Activated CD4-positive, alpha-beta T cell treated with anti-CD3 and anti-CD28 coated beads, Interleukin-2, amount 50 U/mL, for 16 hours (primary cell): Measurements from ENCODE around the gene NCAPG.
A peak's percentile ranks its signal among the peaks of the same experiment; 100 is the strongest.
"Not testable (repeated sequence)": the region's sequence is repeated elsewhere in the genome, so short reads cannot be mapped to it uniquely, and the experiment has no call there.

Source experiments
- DNase-seq: peaks from one replicate; pipeline ENCODE4 v3.0.0-alpha.2; 2020

NCAPG gene

DNA sequence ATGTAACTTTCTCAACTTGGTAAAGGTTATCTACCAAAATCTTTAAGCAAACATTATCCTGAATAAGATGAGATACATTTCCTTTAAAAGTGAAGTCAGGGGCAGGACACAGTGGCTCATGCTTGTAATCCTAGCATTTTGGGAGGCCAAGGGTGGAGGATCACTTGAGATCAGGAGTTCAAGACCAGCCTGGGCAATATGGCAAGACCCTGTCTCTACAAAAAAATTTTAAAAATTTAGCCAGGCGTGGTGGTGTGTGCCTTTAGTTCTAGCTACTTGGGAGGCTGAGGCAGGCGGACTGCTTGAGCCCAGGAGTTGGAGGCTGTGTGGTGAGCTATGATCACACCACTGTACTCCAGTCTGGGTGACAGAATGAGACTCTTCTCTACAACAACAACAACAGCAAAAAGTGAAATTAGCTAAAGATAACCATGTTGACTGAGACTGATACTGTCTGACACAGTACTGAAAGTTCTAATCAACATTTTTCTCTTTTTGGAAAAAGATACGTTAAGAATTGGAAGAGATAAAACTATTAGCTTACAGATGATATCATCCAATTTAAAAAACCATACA, 5.1 kb upstream of the NCAPG start:
- DNase-seq = peak; percentile 46

DNA sequence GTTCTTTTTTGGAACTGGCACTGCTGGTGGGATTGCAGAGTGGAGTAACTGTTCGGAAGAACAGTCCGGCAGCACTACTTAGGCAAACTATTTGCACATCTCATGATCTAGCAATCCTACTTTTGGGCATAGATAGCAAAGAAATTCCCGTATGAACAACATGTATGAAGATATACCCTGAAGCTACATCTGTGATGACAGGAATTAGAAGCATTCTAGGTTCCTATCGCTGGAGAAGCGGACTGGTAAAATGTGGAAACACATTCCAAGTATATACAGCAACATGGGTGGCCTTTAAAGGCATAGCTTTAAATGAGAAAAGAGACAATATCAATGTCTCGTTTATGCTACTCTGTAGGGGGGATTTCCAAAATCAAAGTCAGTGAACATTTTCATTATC, 3.3 kb upstream of the NCAPG start:
- DNase-seq = no peak

GRCh38 chr4:17809667-17810066, 1.1 kb upstream of the NCAPG start:
- no peak for DNase-seq

DNA sequence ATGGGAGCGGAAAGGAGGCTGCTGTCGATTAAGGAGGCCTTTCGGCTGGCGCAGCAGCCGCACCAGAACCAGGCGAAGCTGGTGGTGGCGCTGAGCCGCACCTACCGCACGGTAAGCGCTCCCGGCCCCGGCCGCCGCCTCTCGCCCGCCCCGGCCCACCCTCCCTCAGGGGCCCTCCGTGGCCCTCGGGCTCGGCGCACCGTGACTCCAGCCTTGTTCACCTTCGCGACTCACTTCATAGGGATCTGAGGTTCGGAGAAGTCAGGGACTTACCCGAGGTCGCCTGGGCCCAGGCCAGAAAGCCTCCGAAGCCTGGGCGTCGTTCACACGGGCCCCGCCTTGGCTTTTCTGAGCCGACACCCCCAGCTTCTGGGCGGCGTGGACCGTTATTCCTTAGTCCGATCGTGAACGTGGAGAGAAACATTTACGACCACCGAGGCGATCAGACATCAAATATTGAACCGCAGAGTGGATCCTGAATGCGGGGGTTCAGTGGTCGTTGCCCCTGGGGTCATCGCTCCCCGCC, 362 bp downstream of the NCAPG start:
- peak; percentile 30 for DNase-seq

DNA sequence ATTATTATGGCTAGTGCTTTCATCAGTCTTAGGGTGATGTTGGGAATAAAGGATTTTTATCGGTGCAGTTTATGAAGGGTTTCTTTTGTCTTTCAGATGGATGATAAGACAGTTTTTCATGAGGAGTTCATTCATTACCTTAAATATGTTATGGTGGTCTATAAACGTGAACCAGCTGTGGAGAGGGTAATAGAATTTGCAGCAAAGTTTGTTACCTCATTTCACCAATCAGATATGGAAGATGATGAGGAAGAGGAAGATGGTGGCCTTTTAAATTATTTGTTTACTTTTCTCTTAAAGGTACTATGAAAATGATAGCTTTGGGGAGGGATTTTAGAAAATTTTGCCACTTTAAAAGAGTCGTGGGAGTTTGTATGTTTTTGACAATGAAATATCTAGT, 1.3 kb downstream of the NCAPG start:
- DNase-seq = no peak

- DNase-seq = no peak
These were observed 2.0 kb downstream of the NCAPG start for GRCh38 chr4:17812801-17813200.

GRCh38 chr4:17814140-17814539, 3.4 kb downstream of the NCAPG start:
- DNase-seq = no peak

DNA sequence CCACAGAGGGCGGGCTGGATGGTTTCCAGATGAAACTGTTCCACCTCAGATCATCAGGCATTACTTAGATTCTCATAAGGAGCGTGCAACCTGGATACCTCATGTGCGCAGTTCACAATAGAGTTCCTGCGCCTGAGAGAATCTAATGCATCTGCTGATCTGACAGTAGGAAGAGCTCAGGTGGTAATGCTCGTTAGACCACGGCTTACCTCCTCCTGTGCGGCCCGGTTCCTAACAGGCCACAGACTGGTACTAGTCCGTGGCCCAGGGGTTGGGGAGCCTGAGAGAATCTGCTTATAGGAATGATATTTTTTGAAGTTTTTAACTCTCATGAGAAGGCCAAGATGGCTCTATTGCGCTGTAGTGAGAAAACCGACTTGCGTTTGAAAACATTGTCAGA, 5.4 kb downstream of the NCAPG start:
- no peak for DNase-seq

GRCh38 chr4:17817027-17817426, 6.2 kb downstream of the NCAPG start:
- peak; percentile 30 for DNase-seq

DNA sequence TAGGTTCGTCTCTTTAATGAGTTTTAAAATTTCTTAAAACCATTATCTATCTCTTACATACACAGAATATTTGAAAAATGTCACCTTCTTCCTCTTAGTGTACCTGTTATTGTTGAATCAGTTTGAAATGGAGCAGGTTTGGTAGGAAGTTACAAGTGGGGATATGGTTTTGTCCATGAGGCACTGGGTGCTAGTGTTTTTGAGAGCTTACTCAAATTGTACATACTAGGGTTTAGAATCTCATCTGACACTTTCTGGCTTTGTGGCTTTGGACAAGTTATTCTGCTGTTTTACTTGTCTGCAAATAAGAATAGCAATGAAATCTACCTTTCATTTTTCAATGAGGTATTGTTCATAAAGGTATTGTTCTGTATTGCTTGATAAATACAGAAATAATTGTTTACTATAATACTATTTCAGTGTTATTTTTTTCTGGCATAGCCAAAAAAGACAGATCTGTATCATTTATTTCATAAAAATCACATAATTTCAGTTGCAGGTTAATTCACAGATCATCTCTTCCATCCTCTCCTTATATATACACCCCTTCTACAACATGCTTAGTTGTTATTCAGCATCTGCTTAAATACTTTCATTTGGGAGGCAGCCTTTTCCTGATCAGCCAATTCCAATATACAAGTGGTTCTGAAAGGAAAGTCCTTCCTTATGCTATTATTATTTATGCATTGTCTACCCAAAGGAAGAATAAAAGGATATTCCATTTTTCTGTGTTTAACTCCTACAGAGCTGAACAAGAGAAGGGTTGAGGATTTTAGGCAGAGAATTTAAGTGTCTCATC, 13.3 kb downstream of the NCAPG start:
- DNase-seq = no peak

- DNase-seq = no peak
These were observed 35.5 kb downstream of the NCAPG start for GRCh38 chr4:17846266-17846665.

- not testable (repeated sequence) for DNase-seq
These were observed 39.5 kb downstream of the NCAPG start for GRCh38 chr4:17850295-17850694.

GRCh38 chr4:17851959-17852358, 41.2 kb downstream of the NCAPG start:
- no peak for DNase-seq

- no peak for DNase-seq
These were observed 43.3 kb downstream of the NCAPG start for GRCh38 chr4:17854036-17854435.

DNA sequence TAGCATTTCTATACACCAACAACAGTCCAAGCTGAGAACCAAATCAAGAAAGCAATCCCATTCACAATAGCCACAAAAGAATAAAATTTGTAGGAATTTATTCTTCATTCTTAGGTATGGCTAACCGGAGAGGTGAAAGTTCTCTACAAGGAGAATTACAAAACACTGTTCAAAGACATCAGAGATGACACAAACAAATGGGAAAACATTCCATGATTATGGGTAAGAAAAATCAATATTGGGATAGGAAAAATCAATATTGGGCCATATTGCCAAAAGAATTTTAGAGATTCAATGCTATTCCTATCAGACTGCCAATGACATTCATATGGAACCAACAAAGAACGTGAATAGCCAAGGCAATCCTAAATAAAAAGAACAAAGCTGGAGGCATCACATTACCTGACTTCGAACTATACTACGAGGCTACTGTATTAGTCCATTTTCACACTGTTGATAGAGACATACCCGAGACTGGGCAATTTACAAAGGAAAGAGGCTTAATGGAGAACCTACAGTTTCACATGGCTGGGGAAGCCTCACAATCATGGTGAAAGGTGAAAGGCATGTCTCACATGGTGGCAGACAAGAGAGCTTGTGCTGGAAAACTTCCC, 49.1 kb downstream of the NCAPG start:
- no peak for DNase-seq

- DNase-seq = not testable (repeated sequence)
These were observed 51.1 kb downstream of the NCAPG start for GRCh38 chr4:17861906-17862305.

DNA sequence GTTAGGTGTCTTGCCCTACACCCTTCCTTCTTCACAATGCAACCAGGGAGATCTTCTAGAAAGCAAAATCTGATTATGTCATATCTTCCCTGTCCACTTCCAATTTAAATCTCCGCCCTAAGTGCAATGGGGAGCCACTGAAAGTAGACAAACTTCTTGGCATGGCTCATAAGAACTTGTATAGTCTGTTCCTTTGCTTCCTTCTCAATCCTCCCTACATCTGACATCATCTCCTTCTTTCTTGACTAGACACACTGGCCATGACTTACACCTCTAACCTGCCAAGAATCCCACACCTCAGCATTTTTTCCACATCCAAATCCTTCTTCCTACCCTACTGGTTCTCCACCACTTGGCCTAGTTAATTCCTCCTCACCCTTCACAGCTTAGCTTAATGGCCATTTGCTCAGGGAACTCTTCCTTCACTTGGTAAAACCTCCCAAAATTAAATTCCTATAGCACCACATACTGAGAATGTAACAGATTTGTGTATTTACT, 55.1 kb downstream of the NCAPG start:
- DNase-seq = no peak

DNA sequence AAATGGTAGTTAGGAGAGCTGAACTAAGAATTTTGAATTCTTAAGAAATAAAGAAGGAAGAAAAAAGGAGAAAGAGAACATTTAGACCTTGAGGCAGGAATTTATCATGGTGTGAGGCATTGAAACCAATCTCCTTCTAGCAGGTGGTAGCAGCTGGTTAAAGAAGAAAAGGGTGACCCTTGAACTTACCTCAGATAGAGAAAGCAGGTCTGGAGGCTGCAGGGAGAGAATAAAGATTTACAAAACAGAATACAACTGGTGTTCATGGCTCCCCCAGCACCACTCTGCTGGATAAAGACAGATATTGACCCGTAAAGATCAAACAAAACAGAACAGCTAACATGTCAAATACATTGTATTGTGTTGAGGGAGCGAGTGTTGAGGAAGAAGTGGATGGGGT, 56.0 kb downstream of the NCAPG start:
- DNase-seq = no peak

DNA sequence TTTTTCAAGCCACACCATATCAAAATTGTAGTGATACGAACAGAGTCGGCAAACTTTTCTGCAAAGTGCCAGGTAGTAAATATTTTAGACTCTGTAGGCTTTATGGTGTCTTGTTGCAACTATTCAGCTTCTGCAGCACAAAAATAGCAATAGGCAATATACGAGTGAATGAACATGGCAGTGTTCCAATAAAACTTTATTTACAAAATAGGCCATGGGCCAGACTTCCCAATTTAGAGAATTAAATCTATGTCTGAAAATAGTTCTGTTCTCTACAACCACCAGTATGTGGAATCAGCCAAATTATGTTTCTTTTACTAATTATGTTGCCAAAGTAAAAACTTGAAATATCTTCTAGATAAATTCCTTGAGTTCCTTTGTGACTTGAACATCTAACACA, 56.5 kb downstream of the NCAPG start:
- no peak for DNase-seq

DNA sequence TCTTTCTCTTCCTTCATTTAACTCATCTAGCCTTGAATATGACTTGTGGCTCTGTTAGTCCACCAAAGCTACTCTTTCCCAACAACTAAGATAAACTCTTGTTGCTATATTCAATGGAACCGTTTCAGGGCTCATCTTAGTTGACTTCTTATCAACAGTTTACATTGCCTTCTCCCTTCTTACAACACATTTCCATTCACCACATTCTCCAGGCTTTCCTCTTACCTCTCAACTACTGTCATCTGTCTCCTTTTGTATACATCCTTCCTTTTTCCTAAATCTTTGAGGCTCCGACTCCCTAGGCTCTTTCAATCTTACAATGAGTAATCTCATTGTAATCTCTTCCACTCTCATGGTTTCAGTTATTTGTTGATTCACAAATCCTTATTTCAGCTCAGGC, 58.5 kb downstream of the NCAPG start:
- no peak for DNase-seq

DNA sequence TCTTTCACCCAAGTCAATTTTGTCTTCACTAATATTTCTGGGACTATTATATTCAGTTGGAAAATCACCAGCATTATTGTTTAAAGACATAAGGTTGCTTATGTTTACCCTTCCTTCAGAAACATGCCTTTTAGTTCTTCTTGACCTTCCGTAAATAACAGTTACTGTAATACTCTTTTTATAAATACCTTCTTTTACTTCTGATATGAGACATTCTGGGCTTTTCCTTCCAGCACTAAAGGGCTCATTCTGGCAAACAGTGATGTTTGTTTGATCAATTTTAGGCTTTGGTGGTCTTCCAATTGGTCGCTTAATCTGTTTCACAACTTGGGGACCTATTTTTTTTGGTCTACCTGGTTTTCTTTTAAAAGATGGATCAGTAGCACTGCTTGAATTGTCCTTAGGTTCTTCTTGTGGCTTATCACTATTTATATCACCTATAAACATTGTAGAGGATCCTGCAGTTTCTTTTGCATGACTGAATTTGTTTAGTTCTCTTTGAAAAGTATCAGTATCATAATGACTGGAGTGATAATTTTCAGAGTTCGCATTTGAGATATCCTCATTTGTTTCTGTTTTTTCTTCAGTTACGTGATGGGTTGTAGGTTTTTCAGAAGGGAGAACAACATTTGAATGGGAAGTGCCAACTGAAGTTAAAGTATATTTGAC, 64.8 kb downstream of the NCAPG start:
- DNase-seq = peak; percentile 16

DNA sequence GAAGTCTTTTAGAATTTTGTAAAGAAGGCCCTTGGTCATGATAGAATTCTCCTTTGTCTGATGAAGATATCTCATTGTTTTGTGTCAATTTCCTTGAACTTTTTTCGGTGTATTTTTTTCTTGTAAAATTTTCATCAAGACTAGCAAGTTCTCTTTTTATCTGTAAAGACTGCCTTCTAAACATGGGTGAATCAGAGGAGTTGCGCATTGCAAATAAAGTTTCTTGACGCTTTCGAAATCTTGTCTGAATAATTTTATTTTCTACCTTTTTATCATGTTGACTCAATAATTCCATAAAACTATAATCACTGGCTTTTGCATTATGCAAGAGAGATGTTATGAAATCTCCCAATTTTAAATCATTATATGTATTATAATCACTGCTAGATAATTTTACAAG, 66.2 kb downstream of the NCAPG start:
- DNase-seq = no peak

- no peak for DNase-seq
These were observed 66.9 kb downstream of the NCAPG start for GRCh38 chr4:17877661-17878060.
